ENCODE data around the gene HSD17B11. TPM values are rescaled to one million over a fixed set of nuclear protein-coding genes. Genes with fewer than 3 reads are reported as not detected.

Gene HSD17B11, protein sequence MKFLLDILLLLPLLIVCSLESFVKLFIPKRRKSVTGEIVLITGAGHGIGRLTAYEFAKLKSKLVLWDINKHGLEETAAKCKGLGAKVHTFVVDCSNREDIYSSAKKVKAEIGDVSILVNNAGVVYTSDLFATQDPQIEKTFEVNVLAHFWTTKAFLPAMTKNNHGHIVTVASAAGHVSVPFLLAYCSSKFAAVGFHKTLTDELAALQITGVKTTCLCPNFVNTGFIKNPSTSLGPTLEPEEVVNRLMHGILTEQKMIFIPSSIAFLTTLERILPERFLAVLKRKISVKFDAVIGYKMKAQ
- total RNA-seq, result 39.1 TPM
- polyA plus RNA-seq, result 59.9 TPM
- long read RNA-seq, donor 1, transcript HSD17B11-201 (7 exons, 1,885 nt), result major isoform, 7 of 7 reads
- long read RNA-seq, donor 1, partial matches to known transcripts, result 0 of 7 reads
- long read RNA-seq, donor 1, other reads (novel, unspliced or antisense), result 0 of 7 reads
- long read RNA-seq, donor 2, result 0 reads
- long read RNA-seq, donor 3, transcript HSD17B11-201 (7 exons, 1,885 nt), result major isoform, 46 of 46 reads
- long read RNA-seq, donor 3, partial matches to known transcripts, result 0 of 46 reads
- long read RNA-seq, donor 3, other reads (novel, unspliced or antisense), result 0 of 46 reads
- long read RNA-seq, donor 4, transcript HSD17B11-201 (7 exons, 1,885 nt), result major isoform, 10 of 10 reads
- long read RNA-seq, donor 4, partial matches to known transcripts, result 0 of 10 reads
- long read RNA-seq, donor 4, other reads (novel, unspliced or antisense), result 0 of 10 reads
- long read RNA-seq, donor 5, transcript HSD17B11-201 (7 exons, 1,885 nt), result major isoform, 51 of 61 reads
- long read RNA-seq, donor 5, partial matches to known transcripts, result 8 of 61 reads
- long read RNA-seq, donor 5, other reads (novel, unspliced or antisense), result 0 of 61 reads
- long read RNA-seq, donor 6, transcript HSD17B11-201 (7 exons, 1,885 nt), result major isoform, 39 of 40 reads
- long read RNA-seq, donor 6, partial matches to known transcripts, result 0 of 40 reads
- long read RNA-seq, donor 6, other reads (novel, unspliced or antisense), result 0 of 40 reads
- long read RNA-seq, donor 7, transcript HSD17B11-201 (7 exons, 1,885 nt), result major isoform, 39 of 39 reads
- long read RNA-seq, donor 7, partial matches to known transcripts, result 0 of 39 reads
- long read RNA-seq, donor 7, other reads (novel, unspliced or antisense), result 0 of 39 reads
- long read RNA-seq, donor 8, transcript HSD17B11-201 (7 exons, 1,885 nt), result major isoform, 9 of 9 reads
- long read RNA-seq, donor 8, partial matches to known transcripts, result 0 of 9 reads
- long read RNA-seq, donor 8, other reads (novel, unspliced or antisense), result 0 of 9 reads
- long read RNA-seq, donor 9, transcript HSD17B11-201 (7 exons, 1,885 nt), result major isoform, 21 of 21 reads
- long read RNA-seq, donor 9, partial matches to known transcripts, result 0 of 21 reads
- long read RNA-seq, donor 9, other reads (novel, unspliced or antisense), result 0 of 21 reads
- long read RNA-seq, donor 10, transcript HSD17B11-201 (7 exons, 1,885 nt), result major isoform, 26 of 26 reads
- long read RNA-seq, donor 10, partial matches to known transcripts, result 0 of 26 reads
- long read RNA-seq, donor 10, other reads (novel, unspliced or antisense), result 0 of 26 reads

GRCh38 chr4:87390891-87391575 lies at the start of gene HSD17B11:
HSD17B11 (minus strand) TSS chr4:87391188; CDS start chr4:87391070, 118 bp downstream.
- H3K4me3 ChIP-seq (ENCODE audit: low read length in 2 of 2), result peak within 1 kb of the TSS; percentile 57 to 70
- H3K36me3 ChIP-seq (ENCODE audit: control insufficient read depth in 2 of 2, insufficient read depth in 2 of 2, low read length in 1 of 2), result no peaks in the 10 kb centered on the region
- peak; percentile 68 to 94 (median 82) for DNase-seq (ENCODE audit: low read depth in 6 of 9, low spot score in 9 of 9)
- no peaks in the 10 kb centered on the region for H3K27me3 ChIP-seq (ENCODE audit: control insufficient read depth in 2 of 2, insufficient read depth in 1 of 2, low read length in 1 of 2)
- H3K4me1 ChIP-seq (ENCODE audit: control insufficient read depth in 2 of 2, insufficient read depth in 2 of 2, low read length in 2 of 2), result peaks cover 3 to 15% of the 10 kb centered on the region in 2 donors
- under 1% methylated on average over 32 of the region's 32 CpGs for WGBS
- H3K27ac ChIP-seq (ENCODE audit: low read depth in 1 of 2, low read length in 1 of 2), result peak within 1 kb of the TSS; percentile 71
- no peaks in the 10 kb centered on the region for H3K9me3 ChIP-seq (ENCODE audit: control insufficient read depth in 2 of 2, insufficient read depth in 1 of 2, low read length in 1 of 2)

GRCh38 chr4:87433342-87433741 lies 42.4 kb upstream of the HSD17B11 start:
- H3K27ac ChIP-seq (ENCODE audit: low read depth in 1 of 2, low read length in 1 of 2), result no peak overlapping the region
- peaks cover 0 to 11% of the 10 kb centered on the region in 2 donors for H3K36me3 ChIP-seq (ENCODE audit: control insufficient read depth in 2 of 2, insufficient read depth in 2 of 2, low read length in 1 of 2)
- DNase-seq (ENCODE audit: low read depth in 6 of 9, low spot score in 9 of 9), result no peak
- H3K4me3 ChIP-seq (ENCODE audit: low read length in 2 of 2), result no peak overlapping the region
- no peaks in the 10 kb centered on the region for H3K9me3 ChIP-seq (ENCODE audit: control insufficient read depth in 2 of 2, insufficient read depth in 1 of 2, low read length in 1 of 2)
- WGBS, result 97% methylated on average over 2 of the region's 2 CpGs
- H3K4me1 ChIP-seq (ENCODE audit: control insufficient read depth in 2 of 2, insufficient read depth in 2 of 2, low read length in 2 of 2), result no peaks in the 10 kb centered on the region
- H3K27me3 ChIP-seq (ENCODE audit: control insufficient read depth in 2 of 2, insufficient read depth in 1 of 2, low read length in 1 of 2), result no peaks in the 10 kb centered on the region

GRCh38 chr4:87430038-87430437 lies 39.0 kb upstream of the HSD17B11 start:
- H3K36me3 ChIP-seq (ENCODE audit: control insufficient read depth in 2 of 2, insufficient read depth in 2 of 2, low read length in 1 of 2), result peaks cover 0 to 3% of the 10 kb centered on the region in 2 donors
- no peak overlapping the region for H3K4me3 ChIP-seq (ENCODE audit: low read length in 2 of 2)
- no peaks in the 10 kb centered on the region for H3K27me3 ChIP-seq (ENCODE audit: control insufficient read depth in 2 of 2, insufficient read depth in 1 of 2, low read length in 1 of 2)
- 98% methylated on average over 2 of the region's 2 CpGs for WGBS
- no peaks in the 10 kb centered on the region for H3K9me3 ChIP-seq (ENCODE audit: control insufficient read depth in 2 of 2, insufficient read depth in 1 of 2, low read length in 1 of 2)
- no peak for DNase-seq (ENCODE audit: low read depth in 6 of 9, low spot score in 9 of 9)
- no peak overlapping the region for H3K27ac ChIP-seq (ENCODE audit: low read depth in 1 of 2, low read length in 1 of 2)
- no peaks in the 10 kb centered on the region for H3K4me1 ChIP-seq (ENCODE audit: control insufficient read depth in 2 of 2, insufficient read depth in 2 of 2, low read length in 2 of 2)

- no peak for DNase-seq (ENCODE audit: low read depth in 6 of 9, low spot score in 9 of 9)
- 98% methylated on average over 6 of the region's 6 CpGs for WGBS
- peaks cover 0 to 1% of the 10 kb centered on the region in 2 donors for H3K4me1 ChIP-seq (ENCODE audit: control insufficient read depth in 2 of 2, insufficient read depth in 2 of 2, low read length in 2 of 2)
- H3K9me3 ChIP-seq (ENCODE audit: control insufficient read depth in 2 of 2, insufficient read depth in 1 of 2, low read length in 1 of 2), result no peaks in the 10 kb centered on the region
- H3K36me3 ChIP-seq (ENCODE audit: control insufficient read depth in 2 of 2, insufficient read depth in 2 of 2, low read length in 1 of 2), result no peaks in the 10 kb centered on the region
- H3K27ac ChIP-seq (ENCODE audit: low read depth in 1 of 2, low read length in 1 of 2), result no peak overlapping the region
- no peak overlapping the region for H3K4me3 ChIP-seq (ENCODE audit: low read length in 2 of 2)
- no peaks in the 10 kb centered on the region for H3K27me3 ChIP-seq (ENCODE audit: control insufficient read depth in 2 of 2, insufficient read depth in 1 of 2, low read length in 1 of 2)
Observed at GRCh38 chr4:87428979-87429378, 38.0 kb upstream of the HSD17B11 start.

DNA sequence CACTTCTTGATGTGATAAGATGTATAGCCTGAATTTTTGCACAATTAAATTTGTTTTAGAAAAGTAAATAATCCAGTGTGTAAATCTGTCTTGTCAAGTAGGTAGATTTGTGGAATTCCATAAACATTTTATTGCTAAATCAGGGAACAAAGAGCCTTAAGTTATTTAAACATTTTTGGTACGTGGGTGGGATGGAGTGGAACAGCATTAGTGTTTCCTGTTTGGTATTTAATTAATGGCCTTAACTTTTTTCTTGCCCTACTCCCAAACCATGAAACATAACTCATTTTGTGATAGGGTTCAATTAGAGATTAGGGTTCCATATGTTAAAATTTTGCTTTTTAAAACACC lies 36.5 kb upstream of the HSD17B11 start:
- no peaks in the 10 kb centered on the region for H3K27me3 ChIP-seq (ENCODE audit: control insufficient read depth in 2 of 2, insufficient read depth in 1 of 2, low read length in 1 of 2)
- 94% methylated on average over 1 of the region's 1 CpG for WGBS
- no peak overlapping the region for H3K4me3 ChIP-seq (ENCODE audit: low read length in 2 of 2)
- H3K9me3 ChIP-seq (ENCODE audit: control insufficient read depth in 2 of 2, insufficient read depth in 1 of 2, low read length in 1 of 2), result no peaks in the 10 kb centered on the region
- peaks cover 5 to 6% of the 10 kb centered on the region in 2 donors for H3K4me1 ChIP-seq (ENCODE audit: control insufficient read depth in 2 of 2, insufficient read depth in 2 of 2, low read length in 2 of 2)
- no peaks in the 10 kb centered on the region for H3K36me3 ChIP-seq (ENCODE audit: control insufficient read depth in 2 of 2, insufficient read depth in 2 of 2, low read length in 1 of 2)
- no peak for DNase-seq (ENCODE audit: low read depth in 6 of 9, low spot score in 9 of 9)
- H3K27ac ChIP-seq (ENCODE audit: low read depth in 1 of 2, low read length in 1 of 2), result no peak overlapping the region

- Histone ChIP-seq H3K27ac (ENCODE audit: low read depth in 1 of 2, low read length in 1 of 2) (no peak overlapping the region), H3K27me3 (ENCODE audit: control insufficient read depth in 2 of 2, insufficient read depth in 1 of 2, low read length in 1 of 2) (no peaks in the 10 kb centered on the region), H3K4me1 (ENCODE audit: control insufficient read depth in 2 of 2, insufficient read depth in 2 of 2, low read length in 2 of 2) (peaks cover 5 to 6% of the 10 kb centered on the region in 2 donors), H3K9me3 (ENCODE audit: control insufficient read depth in 2 of 2, insufficient read depth in 1 of 2, low read length in 1 of 2) (no peaks in the 10 kb centered on the region), H3K36me3 (ENCODE audit: control insufficient read depth in 2 of 2, insufficient read depth in 2 of 2, low read length in 1 of 2) (no peaks in the 10 kb centered on the region), H3K4me3 (ENCODE audit: low read length in 2 of 2) (no peak overlapping the region)
- 97% methylated on average over 3 of the region's 3 CpGs for WGBS
- DNase-seq (ENCODE audit: low read depth in 6 of 9, low spot score in 9 of 9), result no peak
Observed at GRCh38 chr4:87426865-87427517, 36.0 kb upstream of the HSD17B11 start.

- H3K27me3 ChIP-seq (ENCODE audit: control insufficient read depth in 2 of 2, insufficient read depth in 1 of 2, low read length in 1 of 2), result no peaks in the 10 kb centered on the region
- over 99% methylated on average over 2 of the region's 2 CpGs for WGBS
Observed at GRCh38 chr4:87425711-87426110, 34.7 kb upstream of the HSD17B11 start.

More at GRCh38 chr4:87425711-87426110, 34.7 kb upstream of the HSD17B11 start:
- Histone ChIP-seq H3K27ac (ENCODE audit: low read depth in 1 of 2, low read length in 1 of 2) (no peak overlapping the region), H3K4me1 (ENCODE audit: control insufficient read depth in 2 of 2, insufficient read depth in 2 of 2, low read length in 2 of 2) (peaks cover 11 to 15% of the 10 kb centered on the region in 2 donors), H3K4me3 (ENCODE audit: low read length in 2 of 2) (no peak overlapping the region), H3K36me3 (ENCODE audit: control insufficient read depth in 2 of 2, insufficient read depth in 2 of 2, low read length in 1 of 2) (no peaks in the 10 kb centered on the region), H3K9me3 (ENCODE audit: control insufficient read depth in 2 of 2, insufficient read depth in 1 of 2, low read length in 1 of 2) (no peaks in the 10 kb centered on the region)
- DNase-seq (ENCODE audit: low read depth in 6 of 9, low spot score in 9 of 9), result no peak

All from thymus (tissue), 14 donors.